CD4-positive, alpha-beta T cell treated with Interleukin-17A for 4 hours (primary cell): ENCODE results near the gene CHRNA4.
"Not testable (repeated sequence)": the region's sequence is repeated elsewhere in the genome, so short reads cannot be mapped to it uniquely, and the experiment has no call there.

Experiments used
- DNase-seq: peaks from one replicate; pipeline ENCODE4 v3.0.0-alpha.2; 2020; ENCODE audit warnings: mixed read lengths

The CHRNA4 gene

DNA sequence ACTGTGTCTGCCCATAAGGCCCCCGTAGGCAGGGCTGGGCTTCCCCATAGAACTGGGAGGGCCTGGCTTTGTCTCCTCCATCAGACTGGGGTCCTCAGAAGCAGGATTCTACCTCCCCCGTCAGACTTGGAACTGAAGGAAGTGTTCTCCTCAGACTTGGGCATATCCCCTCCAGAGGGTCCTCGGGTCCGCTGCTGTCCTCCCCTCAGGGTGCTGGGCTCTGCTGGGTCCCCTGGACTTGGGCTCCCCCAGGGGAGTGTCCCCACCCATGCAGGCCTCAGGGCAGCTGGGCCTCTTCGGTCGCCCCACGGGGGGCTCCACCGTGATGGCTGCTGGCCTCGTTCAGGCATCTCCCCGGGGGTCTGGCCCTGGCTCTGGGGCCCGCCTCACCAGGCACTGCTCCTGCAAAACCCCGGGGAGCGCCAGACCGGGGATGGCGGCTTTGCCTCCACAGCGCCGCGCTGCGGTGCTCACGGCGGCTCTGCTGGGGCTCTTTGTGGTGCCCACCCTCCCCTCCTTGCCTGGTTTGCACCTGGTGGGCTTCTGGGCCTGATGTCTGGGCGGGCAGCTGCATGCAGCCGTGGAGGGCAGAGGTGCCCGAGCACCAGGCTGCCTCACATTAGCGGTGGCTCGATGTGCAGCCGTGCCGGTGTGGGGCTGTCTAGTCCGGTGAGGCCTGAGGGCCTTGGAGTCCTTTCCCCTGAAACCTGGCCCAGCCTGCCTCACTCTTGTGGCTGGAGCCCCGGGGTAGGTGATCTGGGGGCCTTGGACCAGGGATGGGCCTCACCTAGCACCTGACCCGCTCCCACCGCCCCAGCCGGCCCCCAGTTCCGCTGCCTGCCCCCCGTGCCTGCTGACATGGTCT lies 54.2 kb downstream of the CHRNA4 start:
- no peak for DNase-seq

- DNase-seq, result not testable (repeated sequence)
Measured at GRCh38 chr20:63305933-63306672, 55.0 kb downstream of the CHRNA4 start.

- no peak for DNase-seq
Measured at GRCh38 chr20:63305393-63305792, 55.8 kb downstream of the CHRNA4 start.

- no peak for DNase-seq
Measured at GRCh38 chr20:63303095-63303666, 58.0 kb downstream of the CHRNA4 start.

- no peak for DNase-seq
Measured at GRCh38 chr20:63301671-63302070, 59.5 kb downstream of the CHRNA4 start.

- no peak for DNase-seq
Measured at GRCh38 chr20:63298731-63299312, 62.3 kb downstream of the CHRNA4 start.

DNA sequence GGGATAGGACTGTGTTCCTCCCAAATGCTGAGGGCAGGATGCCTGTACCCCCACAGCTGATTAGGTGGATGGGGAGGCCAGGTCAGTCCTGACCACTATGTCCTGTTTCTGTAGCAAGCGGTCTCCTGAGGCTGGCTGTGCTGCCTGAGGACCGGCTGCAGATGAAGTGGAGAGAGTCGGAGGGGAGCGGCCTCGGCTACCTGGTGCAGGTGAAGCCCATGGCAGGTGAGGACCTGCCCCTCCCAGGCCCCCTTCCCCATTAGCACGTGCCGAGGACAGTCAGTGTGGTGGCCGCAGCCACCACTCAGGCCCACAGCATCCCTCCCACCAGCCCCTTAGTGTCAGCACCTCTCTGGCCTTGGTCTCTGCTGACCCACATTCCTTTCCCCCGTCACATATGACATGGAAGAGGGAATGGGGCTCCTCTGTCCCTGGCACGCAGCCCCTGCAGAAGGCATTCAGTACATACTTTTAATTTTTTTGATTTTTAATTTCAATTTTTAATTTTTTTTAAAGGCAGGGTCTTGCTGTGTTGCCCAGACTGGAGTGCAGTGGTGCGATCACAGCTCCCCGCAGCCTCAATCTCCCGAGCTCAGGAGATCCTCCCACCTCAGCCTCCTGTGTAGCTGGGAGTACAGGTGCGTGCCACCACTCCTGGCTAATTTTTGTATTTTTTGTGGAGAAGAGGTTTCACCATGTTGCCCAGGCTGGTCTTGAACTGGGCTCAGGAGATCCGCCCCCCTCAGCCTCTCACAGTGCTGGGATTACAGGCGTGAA lies 63.2 kb downstream of the CHRNA4 start:
- DNase-seq, result no peak

- DNase-seq, result no peak
Measured at GRCh38 chr20:63297371-63297781, 63.8 kb downstream of the CHRNA4 start.

DNA sequence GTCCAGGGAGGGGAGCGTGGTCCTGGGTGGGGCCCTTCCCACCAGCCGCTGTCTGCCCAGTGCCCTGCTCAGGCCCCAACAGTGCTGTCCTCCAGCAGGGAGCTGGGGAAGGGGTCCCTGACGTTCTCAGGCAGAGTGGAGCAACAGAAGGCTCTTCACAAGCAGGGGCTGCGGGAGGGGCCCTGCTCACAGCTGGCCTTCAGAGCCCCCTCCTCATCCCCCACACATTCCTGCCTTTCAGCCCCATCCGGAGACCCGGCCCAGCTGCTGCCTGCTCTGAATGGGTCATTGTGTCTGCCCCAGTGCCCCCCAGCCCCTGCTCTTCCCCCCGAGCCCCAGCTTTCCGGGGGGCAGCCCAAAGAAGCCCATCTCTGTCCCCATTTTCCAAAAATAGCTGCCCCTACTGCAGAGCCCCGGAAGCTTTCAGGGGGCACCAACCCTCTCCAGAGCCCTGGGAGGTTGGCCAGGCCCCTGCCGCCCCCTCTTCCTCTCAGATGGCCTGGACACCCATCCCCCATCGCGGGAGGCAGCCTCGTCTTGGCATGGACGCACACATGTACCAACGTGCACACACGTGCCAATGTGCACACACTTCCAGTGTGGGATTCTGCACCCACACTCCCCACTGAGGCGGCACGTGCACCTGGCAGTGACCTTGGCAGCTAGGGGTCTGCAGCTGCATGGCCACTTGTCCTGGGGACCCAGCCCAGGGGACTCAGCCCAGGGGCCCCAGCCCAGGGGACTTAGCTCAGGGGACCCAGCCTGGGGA lies 64.4 kb downstream of the CHRNA4 start:
- DNase-seq, result no peak

DNA sequence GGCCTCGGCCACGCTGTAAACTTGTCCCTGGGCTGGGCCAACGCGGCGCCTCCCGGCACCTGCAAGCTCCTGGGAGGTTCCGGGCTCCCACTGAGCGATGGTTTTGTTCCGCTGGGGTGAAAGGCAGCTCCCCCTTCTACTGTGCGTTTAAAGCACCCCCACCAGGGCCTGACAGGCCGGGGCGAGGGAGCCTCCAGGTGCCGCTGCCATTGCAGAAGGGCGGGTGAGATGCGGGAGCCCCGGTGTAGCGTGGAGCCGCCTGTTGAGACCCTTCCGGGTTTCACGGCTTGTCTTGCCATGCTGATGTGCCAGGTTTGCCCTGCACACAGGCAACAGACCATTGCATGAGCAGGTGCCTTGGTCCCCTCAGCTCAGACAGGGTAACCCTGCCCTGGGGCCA lies 65.3 kb downstream of the CHRNA4 start:
- no peak for DNase-seq

DNA sequence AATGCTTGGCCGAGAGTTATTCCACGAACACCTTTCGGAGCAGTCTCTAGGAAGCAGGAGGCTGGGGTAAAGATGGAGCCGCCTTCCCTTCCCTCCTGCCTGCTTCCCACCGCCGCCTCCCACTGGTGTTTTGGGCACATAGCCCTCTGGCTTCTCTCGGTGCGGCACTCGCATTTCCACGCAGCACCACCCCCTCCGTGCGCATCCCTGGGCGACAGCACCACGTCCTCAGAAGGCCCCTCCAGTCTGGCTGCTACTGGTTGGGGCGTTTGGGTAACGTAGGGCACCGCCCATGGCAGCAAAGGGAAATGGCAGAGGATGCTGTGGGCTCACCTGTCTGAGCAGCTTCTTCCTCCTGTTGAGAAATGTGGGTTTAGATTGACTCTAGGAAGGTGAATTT lies 65.7 kb downstream of the CHRNA4 start:
- DNase-seq, result peak; percentile 20

GRCh38 chr20:63295018-63295417 lies 66.1 kb downstream of the CHRNA4 start:
- no peak for DNase-seq

GRCh38 chr20:63294536-63294900 lies 66.6 kb downstream of the CHRNA4 start:
- DNase-seq, result no peak

DNA sequence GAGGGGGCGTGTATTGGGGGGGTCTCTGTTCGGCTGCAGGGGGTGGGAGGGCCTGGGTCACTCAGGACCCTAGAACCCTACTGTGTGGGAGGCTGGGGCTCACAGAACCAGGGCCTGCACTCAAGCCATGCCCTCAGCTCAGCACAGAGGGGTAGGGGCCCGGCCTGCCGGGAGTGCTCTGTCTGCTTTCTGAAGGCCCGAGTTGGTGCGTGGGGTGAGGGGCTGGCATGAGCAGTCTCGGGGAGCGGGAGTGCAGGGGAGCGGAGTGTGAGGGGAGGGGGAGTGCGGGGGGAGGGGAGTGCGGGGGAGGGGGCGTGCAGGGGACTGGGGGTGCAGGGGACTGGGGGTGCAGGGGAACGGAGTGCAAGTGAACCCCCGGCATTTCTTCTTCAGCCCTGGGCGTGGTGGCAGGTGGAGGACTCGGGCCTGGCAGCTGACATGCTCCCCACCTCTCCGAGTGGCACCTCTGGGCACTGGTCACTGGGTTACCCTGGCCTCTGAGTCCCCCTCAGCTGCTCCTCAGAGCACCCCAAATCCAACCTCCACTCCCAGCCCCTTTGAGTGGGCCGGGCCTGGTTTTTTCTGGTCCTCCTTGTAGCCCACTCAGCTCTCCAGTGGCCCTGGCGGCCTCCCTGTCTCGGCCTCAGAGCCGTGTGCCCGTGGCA lies 67.1 kb downstream of the CHRNA4 start:
- no peak for DNase-seq

GRCh38 chr20:63293456-63293855 lies 67.7 kb downstream of the CHRNA4 start:
- no peak for DNase-seq
